OCI-LY7 (cell line): ENCODE measurements around the gene ZIC5. TPM values are rescaled to one million over a fixed set of nuclear protein-coding genes. Genes with fewer than 3 reads are reported as not detected.

Experiments
- BruUV-seq: library from RNA; stranded (reverse); fragments of 400-500 nt; replicated peaks from 2 replicates; lab custom pipeline; 2021; lab: Mats Ljungman, UMichigan
- CTCF ChIA-PET: fragments of 300-600 bp; sonication (Branson Sonifier 250); formaldehyde crosslinking; loops from one replicate; lab custom pipeline; 2022; ENCODE audit warnings: antibody characterized with exemption; ENCODE audit not compliant: unreplicated experiment; lab: Charles Lee
- POLR2A ChIA-PET: fragments of 300-600 bp; sonication (Branson Sonifier 250); formaldehyde crosslinking; loops from one replicate; lab custom pipeline; 2022; ENCODE audit warnings: antibody characterized with exemption; lab: Charles Lee
- DNase-seq: peaks from one replicate; pipeline ENCODE4 v3.0.0-alpha.2; 2015; ENCODE audit warnings: low spot score
- H2AFZ ChIP-seq: fragments of 200-600 bp; sonication (generic), shearing (Covaris generic); 2 replicates; pipeline ENCODE4 v1.6.1; 2014; ENCODE audit warnings: mild to moderate bottlenecking, antibody characterized with exemption, low read length, moderate library complexity
- H3K27ac ChIP-seq: fragments of 200-600 bp; sonication (generic); 2 replicates; pipeline ENCODE4 v1.5.1; 2014; ENCODE audit warnings: mixed run types, low read depth, mild to moderate bottlenecking, moderate library complexity, low read length, inconsistent platforms; ENCODE audit not compliant: poor library complexity, severe bottlenecking
- H3K36me3 ChIP-seq: fragments of 200-600 bp; sonication (generic); 2 replicates; pipeline ENCODE4 v1.6.1; 2014; ENCODE audit warnings: mild to moderate bottlenecking, antibody characterized with exemption, low read length, moderate library complexity, mixed read lengths; ENCODE audit not compliant: insufficient read depth
- H3K4me1 ChIP-seq: fragments of 200-600 bp; sonication (generic); 2 replicates; pipeline ENCODE4 v1.5.1; 2014; ENCODE audit warnings: mild to moderate bottlenecking, low read length; ENCODE audit not compliant: insufficient read depth, poor library complexity, severe bottlenecking
- H3K4me2 ChIP-seq: fragments of 200-600 bp; sonication (generic); 2 replicates; pipeline ENCODE4 v1.6.1; 2014; ENCODE audit warnings: mild to moderate bottlenecking, low read length
- H3K4me3 ChIP-seq: fragments of 200-600 bp; sonication (generic); 2 replicates; pipeline ENCODE4 v1.5.1; 2014; ENCODE audit warnings: mild to moderate bottlenecking, low read depth, low read length; ENCODE audit not compliant: poor library complexity, severe bottlenecking
- H3K79me2 ChIP-seq: fragments of 200-600 bp; sonication (generic); 2 replicates; pipeline ENCODE4 v1.6.1; 2016; ENCODE audit warnings: low read depth, mild to moderate bottlenecking, low read length, moderate library complexity, mixed read lengths; ENCODE audit not compliant: insufficient read depth
- H3K9me2 ChIP-seq: fragments of 200-600 bp; sonication (generic); 2 replicates; pipeline ENCODE4 v1.6.1; 2016; ENCODE audit warnings: mild to moderate bottlenecking, low read length, mixed read lengths; ENCODE audit not compliant: insufficient read depth
- H3K9me3 ChIP-seq: fragments of 200-600 bp; sonication (generic); 2 replicates; pipeline ENCODE4 v1.6.1; 2014; ENCODE audit warnings: mild to moderate bottlenecking, mixed run types, low read length, mixed read lengths
- H4K20me1 ChIP-seq: fragments of 200-600 bp; sonication (generic); 2 replicates; pipeline ENCODE4 v1.6.1; 2014; ENCODE audit warnings: mild to moderate bottlenecking, antibody characterized with exemption, low read length, moderate library complexity, mixed read lengths; ENCODE audit not compliant: insufficient read depth
- CTCF ChIP-seq: fragments of 200-600 bp; sonication (generic); conservative IDR thresholded peaks from 2 replicates; pipeline ENCODE4 v1.5.1; 2014; ENCODE audit warnings: mild to moderate bottlenecking, antibody characterized with exemption, low read length, moderate library complexity, mixed read lengths
- EZH2phosphoT487 ChIP-seq: fragments of 200-600 bp; sonication (generic); IDR thresholded peaks from 2 replicates; pipeline ENCODE4 v1.6.1; 2018; ENCODE audit warnings: low read depth, borderline replicate concordance, mild to moderate bottlenecking, mixed run types, antibody characterized with exemption, low read length, moderate library complexity, mixed read lengths
- intact Hi-C: fragments of 100-400 bp; cut with micrococcal nuclease; formaldehyde crosslinking; loops from one replicate; pipeline ENCODE4 v1.10.0; 2022; ENCODE audit not compliant: unreplicated experiment
- total RNA-seq, 2 experiments: library from RNA; depleted of rRNA in 1 of 2; stranded (reverse); fragments of >200 nt in 1 of 2; shearing (Covaris generic) in 1 of 2; gene quantifications; 2 replicates each; pipeline ENCODE4 v1.2.3, GENCODE V29; 2014 to 2022

Gene ZIC5
- total RNA-seq, 2 experiments from 2014 or later = not detected

- POLR2A ChIA-PET = interaction anchor here (0.5 kb wide), 1 partner anchor 1046 kb away, joined by 3 read pairs; no protein-coding TSS in a partner anchor
- CTCF ChIA-PET = no interaction called here
- H3K9me2 ChIP-seq = no peaks in the 10 kb centered on the region
These were observed 48.7 kb downstream of the ZIC5 start for GRCh38 chr13:99922631-99923404.

GRCh38 chr13:99919132-99919531 lies 52.4 kb downstream of the ZIC5 start:
- TF ChIP-seq EZH2phosphoT487 (no peak), CTCF (no peak)
- H3K4me1 ChIP-seq = no peaks in the 10 kb centered on the region
- intact Hi-C loops = no loop called here
- no peak overlapping the region for H3K4me3 ChIP-seq
- no peak for DNase-seq
- no peaks in the 10 kb centered on the region for H4K20me1 ChIP-seq
- no peak overlapping the region for H2AFZ ChIP-seq
- no peaks in the 10 kb centered on the region for H3K79me2 ChIP-seq
- H3K27ac ChIP-seq = no peak overlapping the region
- no peak overlapping the region for H3K4me2 ChIP-seq
- no TSS peak for BruUV-seq
- ChIA-PET CTCF (no interaction called here), POLR2A (interaction anchor here (0.6 kb wide), 1 partner anchor 189 kb away, joined by 3 read pairs; no protein-coding TSS in a partner anchor)
- no peaks in the 10 kb centered on the region for H3K9me3 ChIP-seq
- no peaks in the 10 kb centered on the region for H3K9me2 ChIP-seq
- H3K36me3 ChIP-seq = no peaks in the 10 kb centered on the region

More at GRCh38 chr13:99922631-99923404, 48.7 kb downstream of the ZIC5 start:
- Histone ChIP-seq H3K27ac (no peak overlapping the region), H2AFZ (no peak overlapping the region), H4K20me1 (no peaks in the 10 kb centered on the region), H3K4me3 (no peak overlapping the region), H3K4me1 (no peaks in the 10 kb centered on the region), H3K36me3 (no peaks in the 10 kb centered on the region), H3K4me2 (no peak overlapping the region), H3K79me2 (no peaks in the 10 kb centered on the region), H3K9me3 (no peaks in the 10 kb centered on the region)
- intact Hi-C loops = no loop called here
- no peak for TF ChIP-seq EZH2phosphoT487
- TF ChIP-seq CTCF = no peak
- no TSS peak for BruUV-seq
- no peak for DNase-seq
